ENCODE results near the gene TTLL7. TPM values are rescaled to one million over a fixed set of nuclear protein-coding genes. Genes with fewer than 3 reads are reported as not detected.

Gene TTLL7
- total RNA-seq, 2 donors from 2014 or later = 10.8 to 17.4 TPM

GRCh38 chr1:84010136-84010535 is 11.2 kb upstream of the TTLL7 start:
- no peaks in the 10 kb centered on the region for H3K27me3 ChIP-seq
- H3K4me3 ChIP-seq = no peak overlapping the region
- no peaks in the 10 kb centered on the region for H3K9me3 ChIP-seq
- H3K36me3 ChIP-seq = no peaks in the 10 kb centered on the region
- no peaks in the 10 kb centered on the region for H3K4me1 ChIP-seq
- no peak for DNase-seq (ENCODE audit: low spot score)
- no peak overlapping the region for H3K27ac ChIP-seq
- TF ChIP-seq CTCF (IDR thresholded peaks at IDR 0.05) = no peak

DNA sequence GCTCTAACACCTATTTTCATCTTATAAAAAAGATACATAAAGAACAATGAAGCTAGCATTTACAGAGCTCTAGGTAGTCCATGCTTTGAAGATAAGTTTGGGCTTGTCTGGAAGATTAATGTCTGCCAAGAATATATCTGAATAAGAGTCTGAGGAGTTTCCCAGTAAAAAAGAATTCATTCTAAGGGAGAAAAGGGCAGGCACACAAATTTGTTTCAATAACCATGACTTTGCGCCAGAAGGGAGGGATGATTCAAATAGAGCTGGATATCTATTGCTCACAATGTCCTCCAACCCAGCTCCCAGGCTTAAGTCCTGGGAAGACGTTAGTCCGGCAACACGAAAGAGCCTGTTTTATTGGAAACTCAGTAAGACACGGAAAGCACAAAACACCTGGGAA is 9.7 kb upstream of the TTLL7 start:
- DNase-seq (ENCODE audit: low spot score) = no peak
- Histone ChIP-seq H3K9me3 (no peaks in the 10 kb centered on the region), H3K4me1 (no peaks in the 10 kb centered on the region), H3K27ac (no peak overlapping the region), H3K36me3 (no peaks in the 10 kb centered on the region), H3K27me3 (no peaks in the 10 kb centered on the region), H3K4me3 (no peak overlapping the region)
- no peak for TF ChIP-seq CTCF (IDR thresholded peaks at IDR 0.05)

DNA sequence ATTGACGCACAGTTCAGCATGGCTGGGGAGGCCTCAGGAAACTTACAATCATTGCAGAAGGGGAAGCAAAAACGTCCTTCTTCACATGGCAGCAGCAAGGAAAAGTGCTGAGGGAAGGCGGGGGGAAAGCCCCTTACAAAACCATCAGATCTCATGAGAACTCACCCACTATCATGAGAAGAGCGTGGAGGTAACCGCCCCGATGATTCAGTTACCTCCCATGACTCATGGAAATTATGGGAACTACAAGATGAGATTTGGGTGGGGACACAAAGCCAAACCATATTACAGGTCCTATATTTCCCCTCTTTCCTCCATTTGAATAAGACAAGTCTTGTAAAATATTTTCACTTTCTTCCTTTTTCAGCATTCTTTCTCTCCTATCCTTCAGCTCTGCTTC is 7.7 kb upstream of the TTLL7 start:
- Histone ChIP-seq H3K36me3 (no peaks in the 10 kb centered on the region), H3K4me1 (peaks cover 0 to 3% of the 10 kb centered on the region in 2 donors), H3K4me3 (no peak overlapping the region), H3K27ac (no peak overlapping the region), H3K9me3 (no peaks in the 10 kb centered on the region), H3K27me3 (no peaks in the 10 kb centered on the region)
- no peak for DNase-seq (ENCODE audit: low spot score)
- no peak for TF ChIP-seq CTCF (IDR thresholded peaks at IDR 0.05)

DNA sequence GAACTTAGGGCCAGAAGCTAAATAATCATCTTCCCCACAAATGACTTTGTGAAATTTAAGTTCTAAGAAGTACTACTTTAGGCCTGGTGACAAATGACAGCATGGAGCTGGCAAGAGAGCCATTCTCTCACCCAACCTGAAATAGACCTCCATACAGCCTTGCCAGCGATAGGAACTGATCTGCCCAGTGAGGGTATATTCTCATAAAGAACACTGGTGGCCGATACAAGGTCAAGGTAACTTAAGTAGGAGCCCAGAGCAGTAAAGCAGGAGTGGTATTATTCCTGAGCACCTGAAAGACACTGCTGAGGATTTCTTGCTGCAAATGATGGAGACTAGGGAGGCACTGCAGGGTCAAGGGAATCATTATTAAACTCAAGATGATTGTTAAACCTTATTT is 2.6 kb upstream of the TTLL7 start:
- no peak for DNase-seq (ENCODE audit: low spot score)
- no peak for TF ChIP-seq CTCF (IDR thresholded peaks at IDR 0.05)
- Histone ChIP-seq H3K4me1 (peaks cover 0 to 6% of the 10 kb centered on the region in 2 donors), H3K27me3 (no peaks in the 10 kb centered on the region), H3K9me3 (no peaks in the 10 kb centered on the region), H3K27ac (no peak overlapping the region), H3K4me3 (no peak overlapping the region), H3K36me3 (no peaks in the 10 kb centered on the region)

GRCh38 chr1:84000954-84001495 is 2.1 kb upstream of the TTLL7 start:
- TF ChIP-seq CTCF (IDR thresholded peaks at IDR 0.05) = no peak
- peaks cover 0 to 6% of the 10 kb centered on the region in 2 donors for H3K4me1 ChIP-seq
- no peaks in the 10 kb centered on the region for H3K9me3 ChIP-seq
- DNase-seq (ENCODE audit: low spot score) = no peak
- H3K4me3 ChIP-seq = no peak overlapping the region
- no peaks in the 10 kb centered on the region for H3K27me3 ChIP-seq
- H3K36me3 ChIP-seq = no peaks in the 10 kb centered on the region
- no peak overlapping the region for H3K27ac ChIP-seq

DNA sequence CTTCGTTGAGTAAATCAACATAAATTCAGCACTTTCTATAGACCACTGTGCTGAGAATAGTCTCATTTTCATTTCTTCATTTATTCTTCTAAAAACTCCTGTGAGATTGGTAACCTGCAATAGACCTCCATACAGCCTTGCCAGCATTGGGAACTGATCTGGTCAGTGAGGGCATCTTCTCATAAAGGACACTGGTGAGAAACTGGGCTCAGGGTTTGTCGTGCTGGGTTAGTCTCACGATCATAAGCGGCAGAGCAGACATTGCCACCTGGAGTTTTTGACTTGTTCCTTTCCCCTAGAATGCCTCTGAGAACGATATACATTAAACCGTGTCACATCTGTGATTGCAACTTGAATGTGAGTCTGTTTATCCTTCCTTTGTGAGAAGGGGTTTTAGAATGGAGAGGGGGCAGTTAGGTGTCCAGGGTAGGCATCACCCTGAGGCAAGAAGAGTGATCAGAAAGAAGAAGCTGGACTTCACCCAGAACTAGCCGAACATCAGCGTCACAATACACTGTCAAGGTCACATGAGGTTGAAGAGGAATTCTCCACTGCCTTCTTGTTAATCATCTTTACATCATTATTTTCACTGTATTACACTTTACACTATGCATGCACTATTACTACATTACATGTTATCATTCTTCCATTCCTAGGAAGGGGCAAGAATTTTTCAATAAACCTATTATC is 1.4 kb upstream of the TTLL7 start:
- peaks cover 0 to 6% of the 10 kb centered on the region in 2 donors for H3K4me1 ChIP-seq
- no peaks in the 10 kb centered on the region for H3K36me3 ChIP-seq
- no peaks in the 10 kb centered on the region for H3K27me3 ChIP-seq
- H3K27ac ChIP-seq = no peak overlapping the region
- H3K9me3 ChIP-seq = no peaks in the 10 kb centered on the region
- no peak for TF ChIP-seq CTCF (IDR thresholded peaks at IDR 0.05)
- no peak overlapping the region for H3K4me3 ChIP-seq
- no peak for DNase-seq (ENCODE audit: low spot score)
